SK-N-SH (cell line): Measurements from ENCODE around the gene TMEM150A. TPM values are rescaled to one million over a fixed set of nuclear protein-coding genes. Genes with fewer than 3 reads are reported as not detected.

ENCODE experiments used
- CTCF ChIA-PET: fragments of 300-600, 350-600 bp; formaldehyde crosslinking; extraction: SDS; loops from one replicate; lab custom pipeline; 2021; lab: Yijun Ruan, JAX
- POLR2A ChIA-PET: fragments of 350-600 bp; sonication (Branson Sonifier 250); formaldehyde crosslinking; extraction: SDS; loops from one replicate; lab custom pipeline; 2020; ENCODE audit warnings: antibody characterized with exemption, inconsistent platforms; lab: Yijun Ruan, JAX
- DNase-seq: peaks from one replicate; pipeline ENCODE4 v3.0.0; 2012
- H2AFZ ChIP-seq: fragments of 200-600 bp; sonication (generic); 2 replicates; pipeline ENCODE4 v1.8.1; 2016; ENCODE audit warnings: antibody characterized with exemption, mild to moderate bottlenecking, low read depth
- H3F3A ChIP-seq: fragments of 200-600 bp; sonication (generic); replicated peaks from 2 replicates; pipeline ENCODE3; 2016; ENCODE audit warnings: antibody characterized with exemption, mild to moderate bottlenecking; ENCODE audit not compliant: insufficient read depth
- H3K27ac ChIP-seq, 2 experiments: fragments of 200-500 bp in 1 of 2; fragments of 200-600 bp in 1 of 2; sonication (Bioruptor generic) in 1 of 2; sonication (generic), shearing (Covaris generic) in 1 of 2; 2 replicates each; pipeline versions ENCODE4 v1.5.1 to v1.6.1; 2014 to 2016; ENCODE audit warnings: low read depth in 2 of 2, inconsistent platforms in 1 of 2, low read length in 1 of 2, mild to moderate bottlenecking in 1 of 2, mixed read lengths in 1 of 2
- H3K27me3 ChIP-seq: fragments of 200-600 bp; sonication (generic), shearing (Covaris generic); 2 replicates; pipeline ENCODE4 v1.6.1; 2016; ENCODE audit warnings: mixed run types; ENCODE audit not compliant: insufficient read depth
- H3K36me3 ChIP-seq, 2 experiments: fragments of 200-500 bp in 1 of 2; fragments of 200-600 bp in 1 of 2; sonication (Bioruptor generic) in 1 of 2; sonication (generic) in 1 of 2; replicated peaks in 1 of 2; 2 replicates each; pipeline versions ENCODE3 to v1.5.1; 2014 to 2016; ENCODE audit warnings: low read length in 1 of 2, mild to moderate bottlenecking in 1 of 2; ENCODE audit not compliant: insufficient read depth in 2 of 2, control insufficient read depth in 1 of 2
- H3K4me1 ChIP-seq, 2 experiments: fragments of 200-500 bp in 1 of 2; fragments of 200-600 bp in 1 of 2; sonication (Bioruptor generic) in 1 of 2; sonication (generic), shearing (Covaris generic) in 1 of 2; 2 replicates each; pipeline versions ENCODE4 v1.5.1 to v1.6.1; 2014 to 2016; ENCODE audit warnings: low read depth in 1 of 2, low read length in 1 of 2, mixed run types in 1 of 2; ENCODE audit not compliant: insufficient read depth in 2 of 2, control insufficient read depth in 1 of 2
- H3K4me2 ChIP-seq: fragments of 200-600 bp; sonication (generic), shearing (Covaris generic); 2 replicates; pipeline ENCODE4 v1.6.1; 2017; ENCODE audit warnings: mixed run types
- H3K4me3 ChIP-seq, 2 experiments: fragments of 200-500 bp in 1 of 2; fragments of 200-600 bp in 1 of 2; sonication (Bioruptor generic) in 1 of 2; sonication (generic), shearing (Covaris generic) in 1 of 2; 2 replicates each; pipeline versions ENCODE4 v1.5.1 to v1.8.1; 2014 to 2016; ENCODE audit warnings: low read depth in 2 of 2, inconsistent platforms in 1 of 2, low read length in 1 of 2, mild to moderate bottlenecking in 1 of 2, mixed read lengths in 1 of 2, moderate library complexity in 1 of 2
- H3K79me2 ChIP-seq: fragments of 200-600 bp; sonication (generic); 2 replicates; pipeline ENCODE4 v1.8.1; 2017; ENCODE audit warnings: mild to moderate bottlenecking; ENCODE audit not compliant: insufficient read depth
- H3K9ac ChIP-seq: fragments of 200-600 bp; sonication (generic); 2 replicates; pipeline ENCODE4 v1.6.1; 2017; ENCODE audit warnings: mixed run types
- H3K9me2 ChIP-seq: fragments of 200-600 bp; sonication (generic); 2 replicates; pipeline ENCODE4 v1.6.1; 2017; ENCODE audit warnings: mixed run types
- H3K9me3 ChIP-seq: fragments of 200-600 bp; sonication (generic); 2 replicates; pipeline ENCODE4 v1.6.1; 2017; ENCODE audit warnings: mixed run types, mild to moderate bottlenecking, moderate library complexity
- H4K20me1 ChIP-seq: fragments of 200-600 bp; sonication (generic); 2 replicates; pipeline ENCODE4 v1.6.1; 2017; ENCODE audit warnings: mild to moderate bottlenecking, mixed run types; ENCODE audit not compliant: insufficient read depth
- CHD2 ChIP-seq: fragments of 150-350 bp; IDR thresholded peaks from 2 replicates; pipeline ENCODE4 v1.6.1; 2018; ENCODE audit warnings: low read length; ENCODE audit not compliant: partially characterized antibody
- ELF1 ChIP-seq: IDR thresholded peaks from 2 replicates; pipeline ENCODE4 v1.4.0; 2012
- EP300 ChIP-seq, 2 experiments: IDR thresholded peaks; 2 replicates each; pipeline versions ENCODE4 v1.4.0 to v1.6.1; 2012; ENCODE audit warnings: borderline replicate concordance in 1 of 2, low read depth in 1 of 2, low read length in 1 of 2
- FOSL2 ChIP-seq: IDR thresholded peaks from 2 replicates; pipeline ENCODE4 v1.4.0; 2012; ENCODE audit warnings: low read depth, mild to moderate bottlenecking, moderate library complexity, borderline replicate concordance
- MEF2A ChIP-seq: IDR thresholded peaks from 2 replicates; pipeline ENCODE4 v1.4.0; 2012; ENCODE audit warnings: low read depth, borderline replicate concordance
- REST ChIP-seq: IDR thresholded peaks from 2 replicates; pipeline ENCODE4 v1.6.1; 2012; ENCODE audit warnings: mild to moderate bottlenecking, low read depth, low read length, moderate library complexity
- RFX5 ChIP-seq: IDR thresholded peaks from 2 replicates; pipeline ENCODE4 v1.6.1; 2012; ENCODE audit warnings: mild to moderate bottlenecking, improper control_type of control experiment, low read length
- SIN3A ChIP-seq: IDR thresholded peaks from 2 replicates; pipeline ENCODE4 v1.6.1; 2012; ENCODE audit warnings: low read depth, mild to moderate bottlenecking, low read length, moderate library complexity, borderline replicate concordance
- SMC3 ChIP-seq: IDR thresholded peaks from 2 replicates; pipeline ENCODE4 v1.6.1; 2012; ENCODE audit warnings: low read depth, low read length, improper control_type of control experiment
- TAF1 ChIP-seq: IDR thresholded peaks from 2 replicates; pipeline ENCODE4 v1.6.1; 2012; ENCODE audit warnings: low read depth, mild to moderate bottlenecking, low read length, moderate library complexity, borderline replicate concordance
- TCF12 ChIP-seq: IDR thresholded peaks from 2 replicates; pipeline ENCODE4 v1.4.0; 2012
- TEAD4 ChIP-seq: IDR thresholded peaks from 2 replicates; pipeline ENCODE4 v1.4.0; 2012; ENCODE audit warnings: mild to moderate bottlenecking, borderline replicate concordance; ENCODE audit not compliant: insufficient read depth
- ZBTB33 ChIP-seq: IDR thresholded peaks from 2 replicates; pipeline ENCODE4 v1.4.0; 2012; ENCODE audit warnings: low read depth, borderline replicate concordance
- WGBS: methylation state at CpG from one replicate; pipeline ENCODE4 v1.1.6; 2017; ENCODE audit warnings: low lambda C conversion rate; 5-methylcytosine and 5-hydroxymethylcytosine counted together
- polyA plus RNA-seq, 3 experiments: library from polyadenylated mRNA; depleted of rRNA; stranded (reverse); fragments of >200 nt; gene quantifications; 2 replicates each; pipeline ENCODE4 v1.2.3, GENCODE V29; 2012

The TMEM150A gene
- polyA plus RNA-seq, 1 of the 3 experiments (the other 2 are of a cell fraction) = 20.2 TPM

GRCh38 chr2:85575739-85576138 lies 26.8 kb downstream of the TMEM150A start:
- no peak for DNase-seq
- H4K20me1 ChIP-seq = no peaks in the 10 kb centered on the region
- CTCF ChIA-PET = interaction anchor here (0.6 kb wide), 1 partner anchor 251 kb away, joined by 3 read pairs; no protein-coding TSS in a partner anchor
- H3K9ac ChIP-seq = no peak overlapping the region
- H3K79me2 ChIP-seq = no peaks in the 10 kb centered on the region
- POLR2A ChIA-PET = no interaction called here
- H3K27ac ChIP-seq = no peak overlapping the region
- TF ChIP-seq MEF2A (no peak), TCF12 (no peak), SIN3A (no peak)
- no peak overlapping the region for H3K4me2 ChIP-seq
- H3K4me3 ChIP-seq = no peak overlapping the region
- no peaks in the 10 kb centered on the region for H3K9me3 ChIP-seq
- H3F3A ChIP-seq = no peaks in the 10 kb centered on the region
- no peaks in the 10 kb centered on the region for H3K36me3 ChIP-seq
- H3K4me1 ChIP-seq = no peaks in the 10 kb centered on the region
- 77% methylated on average over 8 of the region's 8 CpGs for WGBS
- peaks cover 22% of the 10 kb centered on the region for H3K27me3 ChIP-seq
- H2AFZ ChIP-seq = no peak overlapping the region
- no peaks in the 10 kb centered on the region for H3K9me2 ChIP-seq

- Histone ChIP-seq H3K9me3 (no peaks in the 10 kb centered on the region), H3K79me2 (no peaks in the 10 kb centered on the region; the same call in 1 of the 2 replicates), H3K36me3 (no peaks in the 10 kb centered on the region), H3K4me1 (no peaks in the 10 kb centered on the region), H3K4me2 (no peak overlapping the region), H4K20me1 (no peaks in the 10 kb centered on the region), H2AFZ (no peak overlapping the region), H3K4me3 (no peak overlapping the region), H3F3A (peaks cover 4% of the 10 kb centered on the region), H3K9ac (no peak overlapping the region), H3K27me3 (peaks cover 11% of the 10 kb centered on the region; the same call in 1 of the 2 replicates), H3K9me2 (no peaks in the 10 kb centered on the region), H3K27ac (no peak overlapping the region)
- ChIA-PET POLR2A (no interaction called here), CTCF (interaction anchor here (1.0 kb wide), 1 partner anchor 14 kb away, joined by 3 read pairs; no protein-coding TSS in a partner anchor)
- TF ChIP-seq SMC3 (no peak), FOSL2 (no peak), TEAD4 (no peak), REST (no peak), RFX5 (no peak), CHD2 (no peak), ELF1 (no peak), EP300 (IDR thresholded peaks at IDR 0.05; ENCODE audit: borderline replicate concordance in 1 of 2, low read depth in 1 of 2, low read length in 1 of 2) (no peak), TAF1 (no peak), ZBTB33 (no peak), SIN3A (no peak)
- DNase-seq = no peak
- 51% methylated on average over 4 of the region's 4 CpGs for WGBS
Observed at GRCh38 chr2:85566265-85566664, 36.2 kb downstream of the TMEM150A start.
